Uterus (tissue), 2 donors: ENCODE data around the gene DNAJB13.

ENCODE experiments used
- POLR2A ChIP-seq, 2 donors: fragments of 450-650 bp; IDR thresholded peaks; one replicate each; pipeline ENCODE4 v1.6.1; 2016; ENCODE audit warnings: antibody characterized with exemption in 2 of 2, mild to moderate bottlenecking in 1 of 2, moderate library complexity in 1 of 2
- TF ChIP-seq, protein P1 (sequence below), 4 experiments: fragments of 200-600 bp in 2 of 4; fragments of 450-650 bp in 2 of 4; sonication (generic) in 2 of 4; IDR thresholded peaks; one replicate each; pipeline ENCODE4 v1.5.1; 2016 to 2019; ENCODE audit warnings: antibody characterized with exemption in 4 of 4, mild to moderate bottlenecking in 2 of 4, moderate library complexity in 1 of 4

DNA sequence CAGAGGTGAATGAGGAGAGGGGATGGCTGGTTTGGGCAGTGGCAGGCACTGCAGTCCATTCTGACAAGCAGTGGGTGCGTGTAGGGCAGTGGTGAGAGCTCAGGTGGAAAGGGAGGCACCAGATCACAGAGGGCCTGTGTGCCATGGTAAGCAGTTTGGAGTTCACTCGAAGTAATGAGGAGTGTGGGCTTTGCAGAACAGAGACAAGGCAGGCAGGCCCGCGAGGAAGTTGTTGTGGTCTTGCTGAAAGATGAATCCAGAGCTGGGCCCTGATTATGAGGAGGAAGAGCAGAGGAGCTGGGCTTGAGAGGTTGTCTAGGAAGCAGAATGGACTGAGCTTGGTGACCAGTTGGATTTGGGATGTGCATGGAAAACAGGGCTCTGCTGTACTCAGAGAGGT is 1.6 kb upstream of the DNAJB13 start:
- TF ChIP-seq, protein P1, sequence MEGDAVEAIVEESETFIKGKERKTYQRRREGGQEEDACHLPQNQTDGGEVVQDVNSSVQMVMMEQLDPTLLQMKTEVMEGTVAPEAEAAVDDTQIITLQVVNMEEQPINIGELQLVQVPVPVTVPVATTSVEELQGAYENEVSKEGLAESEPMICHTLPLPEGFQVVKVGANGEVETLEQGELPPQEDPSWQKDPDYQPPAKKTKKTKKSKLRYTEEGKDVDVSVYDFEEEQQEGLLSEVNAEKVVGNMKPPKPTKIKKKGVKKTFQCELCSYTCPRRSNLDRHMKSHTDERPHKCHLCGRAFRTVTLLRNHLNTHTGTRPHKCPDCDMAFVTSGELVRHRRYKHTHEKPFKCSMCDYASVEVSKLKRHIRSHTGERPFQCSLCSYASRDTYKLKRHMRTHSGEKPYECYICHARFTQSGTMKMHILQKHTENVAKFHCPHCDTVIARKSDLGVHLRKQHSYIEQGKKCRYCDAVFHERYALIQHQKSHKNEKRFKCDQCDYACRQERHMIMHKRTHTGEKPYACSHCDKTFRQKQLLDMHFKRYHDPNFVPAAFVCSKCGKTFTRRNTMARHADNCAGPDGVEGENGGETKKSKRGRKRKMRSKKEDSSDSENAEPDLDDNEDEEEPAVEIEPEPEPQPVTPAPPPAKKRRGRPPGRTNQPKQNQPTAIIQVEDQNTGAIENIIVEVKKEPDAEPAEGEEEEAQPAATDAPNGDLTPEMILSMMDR (IDR thresholded peaks at IDR 0.05), result no peak
- TF ChIP-seq POLR2A (IDR thresholded peaks at IDR 0.05), result no peak
